ENCODE measurements around the gene ALPL. TPM values are rescaled to one million over a fixed set of nuclear protein-coding genes. Genes with fewer than 3 reads are reported as not detected.
"Not testable (repeated sequence)": the region's sequence is repeated elsewhere in the genome, so short reads cannot be mapped to it uniquely, and the experiment has no call there.

ALPL gene
- total and polyA plus RNA-seq, 10 donors, result 19.5 to 222 (median 58.1) TPM

GRCh38 chr1:21472861-21473260 lies 36.4 kb upstream of the ALPL start:
- TF ChIP-seq CTCF (IDR thresholded peaks at IDR 0.05 in 8 of 11, conservative IDR thresholded peaks at IDR 0.05 in 3 of 11), result no peak
- no peak for TF ChIP-seq POLR2AphosphoS5 (IDR thresholded peaks at IDR 0.05)
- TF ChIP-seq POLR2A (IDR thresholded peaks at IDR 0.05), result no peak
- H3K27ac ChIP-seq, result no peak overlapping the region
- intact Hi-C loops (cut with DNase I; ENCODE audit: low total_unique reads), result no loop called here
- H3K4me1 ChIP-seq, result no peaks in the 10 kb centered on the region
- H3K27me3 ChIP-seq (replicated peaks in 1 of 7), result no peaks in the 10 kb centered on the region
- H3K4me3 ChIP-seq, result no peak overlapping the region
- H3K36me3 ChIP-seq, result peaks cover 0 to 51% (median 4%) of the 10 kb centered on the region in 6 donors
- no peak for DNase-seq
- WGBS, 5 donors, result 90 to 98% (median 95%) methylated on average over 5 of the region's 5 CpGs
- no peaks in the 10 kb centered on the region for H3K9me3 ChIP-seq

- TF ChIP-seq CTCF (IDR thresholded peaks at IDR 0.05 in 8 of 11, conservative IDR thresholded peaks at IDR 0.05 in 3 of 11) (no peak), POLR2AphosphoS5 (IDR thresholded peaks at IDR 0.05) (no peak), POLR2A (IDR thresholded peaks at IDR 0.05) (no peak)
- intact Hi-C loops (cut with DNase I; ENCODE audit: low total_unique reads), result no loop called here
- no peak for DNase-seq
- Histone ChIP-seq H3K9me3 (no peaks in the 10 kb centered on the region), H3K36me3 (peaks cover 0 to 42% (median 17%) of the 10 kb centered on the region in 6 donors), H3K27ac (no peak overlapping the region), H3K4me3 (no peak overlapping the region), H3K27me3 (replicated peaks in 1 of 7) (no peaks in the 10 kb centered on the region), H3K4me1 (no peaks in the 10 kb centered on the region)
- WGBS, 5 donors, result 78 to 94% (median 90%) methylated on average over 4 to 6 of the region's 6 CpGs
Measured at GRCh38 chr1:21478356-21478755, 30.9 kb upstream of the ALPL start.

GRCh38 chr1:21483881-21484280 lies 25.3 kb upstream of the ALPL start:
- 95 to 100% (median 99%) methylated on average over 2 to 4 of the region's 4 CpGs for WGBS, 5 donors
- Histone ChIP-seq H3K36me3 (peaks cover 0 to 11% (median 5%) of the 10 kb centered on the region in 6 donors), H3K27me3 (replicated peaks in 1 of 7) (peaks cover 0 to 16% (median 0%) of the 10 kb centered on the region in 7 donors)
- DNase-seq; intact Hi-C loops (cut with DNase I; ENCODE audit: low total_unique reads); H3K4me1 ChIP-seq; H3K4me3 ChIP-seq; H3K9me3 ChIP-seq; H3K27ac ChIP-seq: not testable (repeated sequence)

GRCh38 chr1:21489146-21489545 lies 20.1 kb upstream of the ALPL start:
- H3K27me3 ChIP-seq (replicated peaks in 1 of 7), result peaks cover 0 to 33% (median 0%) of the 10 kb centered on the region in 7 donors
- no peaks in the 10 kb centered on the region for H3K9me3 ChIP-seq
- no peak for DNase-seq
- intact Hi-C loops (cut with DNase I; ENCODE audit: low total_unique reads), result no loop called here
- H3K27ac ChIP-seq, result no peak overlapping the region
- H3K36me3 ChIP-seq, result no peaks in the 10 kb centered on the region
- H3K4me1 ChIP-seq, result peaks cover 0 to 4% (median 0%) of the 10 kb centered on the region in 6 donors
- WGBS, 5 donors, result 90 to 95% (median 93%) methylated on average over 9 to 11 of the region's 11 CpGs
- TF ChIP-seq POLR2AphosphoS5 (IDR thresholded peaks at IDR 0.05) (no peak), CTCF (IDR thresholded peaks at IDR 0.05 in 8 of 11, conservative IDR thresholded peaks at IDR 0.05 in 3 of 11) (no peak), POLR2A (IDR thresholded peaks at IDR 0.05) (no peak)
- no peak overlapping the region for H3K4me3 ChIP-seq
